GM10266 (cell line): Measurements from ENCODE around the gene G6PC1.
"Not testable (repeated sequence)": the region's sequence is repeated elsewhere in the genome, so short reads cannot be mapped to it uniquely, and the experiment has no call there.

Experiments
- DNase-seq: peaks from one replicate; pipeline ENCODE4 v3.0.0; 2012; ENCODE audit errors: extremely low spot score
- CTCF ChIP-seq: IDR thresholded peaks from 2 replicates; pipeline ENCODE4 v1.5.1; 2012; ENCODE audit warnings: mild to moderate bottlenecking, low read depth; ENCODE audit not compliant: control insufficient read depth, insufficient read depth; ENCODE audit errors: missing control alignments

Gene G6PC1

GRCh38 chr17:42855048-42855596 is 45.5 kb upstream of the G6PC1 start:
- no peak for DNase-seq
- no peak for TF ChIP-seq CTCF

DNA sequence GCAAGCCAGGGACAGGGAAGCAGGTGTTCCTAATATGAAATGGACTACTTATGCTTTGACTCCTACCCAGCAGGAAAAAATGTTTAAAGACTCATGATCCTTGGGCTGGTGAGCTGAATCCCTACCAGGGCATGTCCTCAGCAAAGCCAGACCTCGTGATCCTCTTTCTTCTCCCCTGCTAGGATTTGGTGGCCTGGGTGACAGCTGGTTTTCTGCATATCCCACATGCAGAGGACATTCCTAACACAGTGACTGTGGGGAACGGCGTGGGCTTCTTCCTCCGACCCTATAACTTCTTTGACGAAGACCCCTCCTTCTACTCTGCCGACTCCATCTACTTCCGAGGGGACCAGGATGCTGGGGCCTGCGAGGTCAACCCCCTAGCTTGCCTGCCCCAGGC is 44.5 kb upstream of the G6PC1 start:
- not testable (repeated sequence) for DNase-seq

- DNase-seq, result not testable (repeated sequence)
These were observed 44.1 kb upstream of the G6PC1 start for GRCh38 chr17:42856516-42856915.

GRCh38 chr17:42857389-42857788 is 43.2 kb upstream of the G6PC1 start:
- no peak for TF ChIP-seq CTCF
- DNase-seq, result no peak

DNA sequence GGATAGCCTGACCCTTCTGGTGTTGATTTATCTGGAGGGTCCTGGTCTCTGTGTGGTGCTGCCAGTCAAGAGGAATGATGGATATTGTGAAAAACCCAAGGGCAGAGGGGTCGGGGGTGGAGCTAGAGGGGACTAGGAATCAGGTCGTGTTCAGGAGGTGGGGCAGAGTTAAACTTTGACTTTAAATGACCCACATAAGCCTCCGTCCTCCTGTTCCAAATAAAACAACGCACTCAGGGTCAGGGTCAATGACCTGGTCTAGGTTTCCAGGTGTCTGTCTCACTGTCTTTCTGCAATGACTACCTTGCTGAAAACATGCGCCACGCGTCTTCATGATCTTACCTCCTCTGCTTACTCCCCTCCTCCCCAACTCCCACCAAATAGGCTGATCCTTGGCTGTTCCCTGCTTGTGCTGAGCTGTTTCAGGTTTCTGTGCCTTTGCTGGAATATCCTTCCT is 34.9 kb upstream of the G6PC1 start:
- TF ChIP-seq CTCF, result no peak
- no peak for DNase-seq

DNA sequence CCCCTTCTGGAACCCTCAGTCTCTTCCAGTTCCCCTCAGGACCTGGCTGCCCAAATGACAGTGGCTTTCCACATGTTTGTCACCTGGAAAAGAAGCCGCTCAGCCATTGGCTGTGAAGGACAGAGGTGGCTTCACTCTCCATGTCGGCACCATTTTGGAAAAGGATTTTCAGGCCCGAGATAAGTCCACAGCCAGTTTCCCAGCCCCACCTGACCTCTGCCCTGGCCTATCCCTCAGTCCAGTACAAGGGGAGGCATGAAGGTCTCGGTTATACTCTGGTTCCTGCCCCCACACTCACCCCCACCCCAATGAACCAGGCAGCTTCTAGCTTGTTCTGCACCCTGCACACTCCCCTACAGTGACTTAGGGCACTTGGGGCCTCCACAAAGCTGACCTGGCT is 34.4 kb upstream of the G6PC1 start:
- DNase-seq, result no peak
- no peak for TF ChIP-seq CTCF

- no peak for DNase-seq
- no peak for TF ChIP-seq CTCF
These were observed 33.7 kb upstream of the G6PC1 start for GRCh38 chr17:42866631-42867575.

DNA sequence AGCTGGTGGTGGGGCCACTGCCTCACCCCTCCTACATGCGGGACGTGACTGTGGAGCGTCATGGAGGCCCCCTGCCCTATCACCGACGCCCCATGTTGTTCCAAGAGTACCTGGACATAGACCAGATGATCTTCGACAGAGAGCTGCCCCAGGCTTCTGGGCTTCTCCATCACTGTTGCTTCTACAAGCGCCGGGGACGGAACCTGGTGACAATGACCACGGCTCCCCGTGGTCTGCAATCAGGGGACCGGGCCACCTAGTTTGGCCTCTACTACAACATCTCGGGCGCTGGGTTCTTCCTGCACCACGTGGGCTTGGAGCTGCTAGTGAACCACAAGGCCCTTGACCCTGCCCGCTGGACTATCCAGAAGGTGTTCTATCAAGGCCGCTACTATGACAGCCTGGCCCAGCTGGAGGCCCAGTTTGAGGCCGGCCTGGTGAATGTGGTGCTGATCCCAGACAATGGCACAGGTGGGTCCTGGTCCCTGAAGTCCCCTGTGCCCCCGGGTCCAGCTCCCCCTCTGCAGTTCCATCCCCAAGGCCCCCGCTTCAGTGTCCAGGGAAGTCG is 32.8 kb upstream of the G6PC1 start:
- not testable (repeated sequence) for DNase-seq
